T-helper 22 cell (primary cell): ENCODE results near the gene DDI1.

Experiments used
- DNase-seq: peaks from one replicate; pipeline ENCODE4 v3.0.0-alpha.2; 2020; ENCODE audit warnings: low read depth

Gene DDI1

DNA sequence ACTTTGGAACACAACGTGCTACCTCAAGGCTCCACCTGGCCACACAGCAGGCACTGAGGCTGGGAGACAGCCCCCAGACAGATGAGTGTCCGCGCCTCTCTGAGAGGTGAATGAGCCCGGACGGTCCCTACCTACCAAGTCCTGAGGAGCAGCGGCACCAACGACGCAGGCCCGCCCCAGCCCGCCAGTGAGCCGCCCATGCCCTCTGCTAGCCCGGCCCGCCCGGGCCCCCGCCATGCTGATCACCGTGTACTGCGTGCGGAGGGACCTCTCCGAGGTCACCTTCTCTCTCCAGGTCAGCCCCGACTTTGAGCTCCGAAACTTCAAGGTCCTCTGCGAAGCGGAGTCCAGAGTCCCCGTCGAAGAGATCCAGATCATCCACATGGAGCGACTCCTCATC, at the start of gene DDI1:
TSS of gene DDI1 (plus strand) at position 53 of the 400 bp plus-strand sequence. CDS start at position 236, 183 bp downstream.
- no peak for DNase-seq

DNA sequence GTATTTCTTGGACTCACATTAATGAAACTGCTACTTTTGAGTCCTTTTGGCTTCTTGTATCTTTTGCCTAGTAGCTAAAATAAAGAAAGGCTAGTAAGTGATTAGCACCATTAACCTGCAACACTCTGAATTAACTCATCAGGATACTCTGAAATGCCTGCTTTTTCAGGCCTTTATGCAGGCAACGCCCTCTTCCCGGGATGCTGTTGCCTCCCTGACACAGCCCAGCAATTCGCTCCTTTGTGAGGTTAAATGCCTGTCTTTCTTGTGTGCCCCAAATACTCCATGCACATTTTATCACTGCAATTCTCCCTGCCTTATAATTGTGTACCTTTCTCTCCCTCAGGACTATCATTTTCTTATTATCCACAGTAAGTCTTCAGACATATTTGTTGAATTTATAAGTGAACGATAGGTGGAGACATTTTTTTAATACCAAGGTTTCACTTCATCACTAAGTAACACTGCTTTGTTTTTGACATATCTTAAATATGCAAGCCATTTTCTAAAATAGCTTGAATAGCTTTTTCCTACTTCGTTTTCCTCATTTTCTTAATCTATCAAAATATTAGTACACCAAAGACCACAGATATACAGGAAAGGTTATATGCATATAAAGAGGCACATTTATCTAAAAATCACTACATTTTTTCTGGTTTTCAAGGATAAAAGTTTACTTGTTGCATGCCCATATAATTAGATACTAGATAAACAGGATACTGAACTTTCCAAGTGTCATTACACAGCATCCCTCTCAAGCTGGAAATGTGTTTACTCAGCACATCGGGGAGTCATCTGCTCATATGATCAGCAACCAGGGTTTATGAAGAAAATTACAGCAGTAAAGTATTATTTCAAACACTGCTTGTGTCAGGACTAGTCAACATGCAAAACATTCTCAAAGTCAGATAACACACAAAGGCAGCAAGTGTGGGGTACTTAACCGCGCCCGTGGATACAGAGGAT, 48.5 kb upstream of the DDI1 start:
- DNase-seq, result no peak

DNA sequence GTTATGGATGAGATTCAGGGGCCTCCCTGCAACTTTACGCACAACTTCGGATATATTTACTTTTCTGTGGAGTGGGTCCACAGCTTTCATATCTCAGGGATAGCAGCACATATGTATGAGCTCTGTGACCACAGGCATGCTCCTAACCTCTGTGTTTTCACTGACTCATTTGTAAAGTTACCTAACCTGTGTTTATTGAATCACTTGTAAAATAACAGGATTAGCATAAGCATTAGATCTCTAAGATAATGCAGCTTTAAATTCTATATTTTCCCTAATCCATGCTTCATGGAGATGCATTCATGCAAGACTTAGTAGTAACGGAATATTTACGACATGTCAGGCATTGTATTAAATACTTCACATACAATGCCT, 47.9 kb upstream of the DDI1 start:
- DNase-seq, result no peak

DNA sequence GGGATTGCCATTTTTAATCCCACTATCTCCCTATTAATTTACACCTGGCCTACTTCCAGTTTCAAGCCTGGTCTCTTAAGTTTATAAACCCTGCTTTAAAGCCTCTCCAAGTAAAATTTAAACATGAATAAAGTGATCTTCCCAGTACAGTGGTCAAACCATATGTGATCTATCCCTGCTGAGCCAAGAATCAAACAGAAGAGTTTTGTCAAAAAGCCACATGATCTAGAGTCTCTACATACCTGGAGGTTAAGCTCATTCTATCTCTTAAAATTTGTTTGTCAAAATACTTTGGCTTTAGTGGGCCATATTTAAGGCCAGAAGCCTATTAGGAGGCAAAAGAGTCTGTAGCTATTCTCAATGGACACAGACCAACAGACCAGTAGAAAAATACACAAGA, 42.9 kb upstream of the DDI1 start:
- DNase-seq, result no peak

DNA sequence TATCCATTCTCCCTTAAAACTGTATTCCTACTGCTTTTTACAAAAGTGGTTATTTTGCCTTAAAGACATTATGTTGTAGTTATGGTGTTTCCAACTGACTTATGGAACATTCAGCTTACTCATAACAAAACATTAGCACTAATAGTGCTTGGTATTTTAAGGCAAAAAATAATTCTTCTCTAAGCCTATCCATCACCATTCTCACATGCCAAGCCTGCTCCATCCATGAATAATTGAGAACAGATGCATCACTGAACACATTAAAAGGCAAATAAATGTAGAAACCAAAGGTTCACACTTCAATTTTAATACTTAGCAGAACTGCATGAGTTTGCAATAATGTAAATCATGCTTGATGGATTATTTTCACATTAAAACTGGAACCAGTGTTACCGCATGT, 42.3 kb upstream of the DDI1 start:
- DNase-seq, result no peak

DNA sequence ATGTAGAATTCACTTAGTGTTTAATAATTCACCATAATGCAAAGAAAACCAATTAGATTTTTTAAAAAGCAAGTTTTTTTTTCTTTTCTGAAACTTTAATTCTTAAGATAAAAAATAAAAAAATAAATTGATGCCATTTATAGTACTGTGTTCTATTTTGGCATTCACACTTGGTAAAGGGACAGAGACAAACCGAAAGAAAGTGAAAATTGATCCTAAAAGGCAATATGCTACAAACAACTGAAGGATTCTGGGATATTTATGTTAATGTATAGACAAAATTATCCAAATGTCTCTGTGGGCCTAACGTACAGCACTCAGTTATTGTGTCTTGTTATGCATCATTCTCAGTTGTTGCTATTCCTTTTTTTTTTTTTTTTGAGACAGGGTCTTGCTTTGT, 41.9 kb upstream of the DDI1 start:
- no peak for DNase-seq

DNA sequence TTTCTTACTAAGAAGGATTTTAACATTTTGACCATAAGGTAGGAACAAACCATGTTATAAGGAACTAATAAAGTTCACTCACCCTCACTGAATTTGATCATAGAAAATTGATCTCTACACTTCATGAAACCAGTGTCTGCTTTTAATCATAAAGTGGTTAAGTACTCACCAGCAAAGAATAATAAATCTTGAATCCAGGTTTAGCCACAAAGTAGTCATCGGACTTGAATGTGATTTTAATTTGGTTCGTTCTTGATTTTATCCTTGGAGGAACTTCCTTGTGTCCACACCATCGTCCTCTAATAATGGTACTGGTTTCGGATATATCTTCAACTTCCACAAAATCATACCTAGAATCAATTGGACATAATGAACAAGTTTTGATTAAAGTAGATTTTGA, 40.5 kb upstream of the DDI1 start:
- DNase-seq, result no peak

DNA sequence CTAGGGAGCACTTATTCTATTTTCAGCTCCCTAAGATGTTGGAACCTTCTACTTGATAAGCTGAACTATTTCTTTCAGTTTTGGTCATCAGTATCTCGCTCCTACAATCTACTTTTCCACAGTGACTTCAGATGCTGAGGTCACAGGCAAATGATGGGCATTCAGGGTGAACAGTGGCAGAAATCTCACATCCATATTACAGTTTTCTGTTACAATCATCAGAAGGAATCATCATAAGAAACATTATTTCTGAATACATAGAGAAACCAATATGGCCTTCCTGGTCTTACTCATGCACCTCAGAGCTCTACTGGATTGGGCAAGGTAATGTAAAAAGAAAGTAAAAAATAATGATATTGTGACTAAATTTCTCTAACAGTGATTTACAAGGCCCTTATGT, 39.4 kb upstream of the DDI1 start:
- no peak for DNase-seq

DNA sequence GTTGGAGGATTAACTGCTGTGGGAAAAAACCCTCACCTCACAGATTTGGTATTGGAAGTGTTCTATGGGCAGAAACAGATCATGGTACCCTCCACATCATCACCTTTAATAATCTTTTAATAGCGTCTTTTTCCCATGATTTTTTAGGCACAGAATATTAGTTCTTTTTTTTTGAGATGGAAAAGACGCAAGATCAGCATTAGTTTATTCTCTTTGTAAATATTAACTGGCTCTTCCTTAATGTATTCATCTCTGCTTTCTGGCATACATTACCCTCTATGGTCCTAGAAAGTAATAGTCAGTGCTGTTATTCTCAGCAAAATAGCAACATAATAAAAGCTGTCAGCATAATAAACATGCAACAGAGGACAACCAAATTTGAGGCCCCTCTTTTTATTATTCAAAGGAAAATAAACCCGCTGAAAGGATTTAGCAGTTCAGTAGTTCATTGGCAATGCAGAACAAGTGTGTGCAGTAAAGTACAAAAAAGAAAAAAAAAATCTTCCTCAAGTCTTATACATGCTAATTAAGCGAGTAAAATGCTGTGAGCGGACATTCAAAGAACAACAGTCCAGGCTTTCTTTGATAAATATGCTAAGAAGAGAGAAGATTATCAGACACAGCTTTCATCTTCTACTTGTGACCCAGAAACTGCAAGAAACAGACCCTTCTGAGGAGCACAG, 37.5 kb upstream of the DDI1 start:
- DNase-seq, result no peak

DNA sequence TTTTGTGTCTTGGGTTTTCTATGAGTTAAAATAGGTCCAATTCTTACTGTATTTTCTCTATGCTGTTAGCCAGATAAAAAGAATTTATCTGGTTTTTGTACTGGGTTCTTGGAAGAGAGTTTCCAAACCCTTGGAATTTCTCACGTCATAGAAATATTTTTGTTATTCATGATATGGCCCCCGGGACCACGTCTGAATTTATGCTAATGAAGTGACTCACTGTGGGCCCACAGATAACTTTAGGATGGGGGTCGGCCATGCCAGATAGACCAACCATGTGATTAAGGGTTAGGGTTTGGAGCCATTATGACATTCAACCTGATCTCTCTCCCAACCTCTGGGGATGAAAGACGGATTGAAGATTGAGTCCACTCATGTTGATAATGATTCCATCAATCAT, 35.6 kb upstream of the DDI1 start:
- no peak for DNase-seq

DNA sequence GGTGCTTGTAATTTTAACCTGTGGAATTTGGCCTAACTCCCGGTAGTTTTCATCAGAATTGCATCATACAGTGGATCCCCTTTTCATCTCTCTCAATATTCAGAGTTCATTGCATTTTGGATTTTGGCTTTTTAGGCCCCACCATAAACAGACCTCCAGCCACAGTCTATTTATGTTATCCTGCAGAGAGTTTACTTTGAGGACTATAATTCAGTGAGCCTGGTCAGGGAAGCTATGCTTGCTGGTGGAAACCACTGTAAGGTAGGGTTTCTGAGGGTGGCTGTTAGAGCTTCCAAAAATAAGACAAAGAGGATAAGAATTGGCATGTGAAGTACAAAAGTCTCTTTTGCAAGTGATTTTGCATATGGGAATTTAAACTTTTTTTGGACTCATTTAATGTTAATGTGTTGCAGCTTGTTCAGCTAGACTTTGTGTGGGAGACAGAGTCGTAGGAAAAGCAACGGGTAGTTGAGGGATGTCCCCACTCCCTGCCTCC, 34.8 kb upstream of the DDI1 start:
- DNase-seq, result no peak

DNA sequence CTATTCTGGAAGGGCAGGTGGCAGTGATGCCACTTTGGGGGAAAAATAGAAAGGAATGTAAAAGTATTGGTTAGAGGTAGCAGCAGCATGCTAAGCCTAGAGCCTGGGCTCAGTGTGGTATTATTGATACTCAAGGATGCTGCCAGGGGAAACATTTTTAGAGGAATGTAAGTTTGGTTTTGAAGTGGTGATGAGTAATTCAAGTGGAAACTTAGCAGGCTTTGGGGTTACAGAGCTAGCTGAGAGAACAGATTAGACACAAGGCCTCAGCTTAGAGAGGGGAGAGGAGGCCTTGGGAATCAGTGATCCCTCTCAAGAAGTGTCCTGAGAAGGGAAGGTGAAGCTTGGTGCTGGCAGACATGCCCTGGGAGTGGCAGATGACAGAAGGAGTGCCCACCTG, 32.9 kb upstream of the DDI1 start:
- DNase-seq, result no peak

DNA sequence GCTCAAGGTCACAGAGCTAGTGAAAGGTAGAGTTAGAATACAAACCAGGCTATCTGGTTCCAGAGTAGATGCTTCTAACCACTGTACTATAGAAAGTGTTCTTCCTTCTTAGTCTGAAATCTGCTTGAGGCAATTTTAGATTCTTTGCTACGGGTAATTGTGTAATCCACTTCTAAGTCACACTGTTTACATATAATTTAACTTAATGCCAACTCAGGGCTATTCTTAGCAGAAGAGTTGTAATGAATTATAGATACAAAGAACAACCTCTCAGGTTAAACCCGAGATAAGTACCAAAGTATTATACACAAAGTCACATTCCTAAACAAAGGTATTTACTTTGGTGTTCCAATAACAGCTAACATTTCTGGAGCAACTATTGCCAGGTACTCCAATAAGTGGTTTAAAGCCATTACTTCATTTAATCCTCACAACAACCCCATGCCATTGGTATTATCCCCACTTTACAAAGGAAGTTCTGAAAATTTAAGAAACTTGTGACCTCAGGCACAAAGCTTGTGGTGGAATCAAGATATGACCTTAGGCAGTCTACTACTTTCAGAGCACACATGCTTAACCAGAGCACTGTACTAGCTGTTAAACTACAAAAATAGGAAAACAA, 31.1 kb upstream of the DDI1 start:
- DNase-seq, result no peak

DNA sequence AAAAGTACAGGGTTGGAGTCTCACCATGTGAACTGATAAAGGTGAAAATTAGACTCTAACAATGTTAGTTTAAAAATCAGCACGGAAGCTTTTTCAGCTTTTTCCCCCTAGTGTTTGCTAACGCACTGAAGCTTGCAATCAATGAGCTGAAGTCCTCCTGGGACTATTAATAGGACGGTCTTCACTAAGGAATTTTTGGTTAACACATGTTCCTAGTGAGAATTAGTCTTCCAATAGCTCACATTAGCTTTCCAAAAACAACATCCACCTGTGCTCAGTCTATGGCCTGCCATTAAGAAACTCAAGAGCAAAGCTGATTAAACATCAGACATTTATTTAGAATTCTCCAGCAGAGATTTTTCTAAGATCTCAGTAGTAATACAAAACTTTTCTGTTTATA, 26.7 kb upstream of the DDI1 start:
- DNase-seq, result no peak

DNA sequence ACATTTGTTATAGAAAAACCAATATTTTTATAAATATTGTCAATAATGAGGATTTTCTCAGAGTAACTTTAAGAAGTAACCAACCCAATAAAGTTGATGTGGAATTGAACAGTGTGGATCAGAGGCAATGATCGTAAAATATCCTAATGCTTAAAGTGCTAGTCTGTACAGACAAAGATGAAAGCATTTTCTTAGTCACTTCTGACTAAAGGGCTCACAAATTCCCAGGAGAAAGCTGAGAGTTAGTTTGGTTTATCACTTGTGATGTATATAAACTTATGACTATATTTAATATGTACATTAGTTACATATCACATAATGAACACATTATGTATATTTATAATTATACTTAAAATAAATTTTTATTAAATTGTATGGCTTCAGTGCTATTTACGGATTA, 25.4 kb upstream of the DDI1 start:
- DNase-seq, result no peak

DNA sequence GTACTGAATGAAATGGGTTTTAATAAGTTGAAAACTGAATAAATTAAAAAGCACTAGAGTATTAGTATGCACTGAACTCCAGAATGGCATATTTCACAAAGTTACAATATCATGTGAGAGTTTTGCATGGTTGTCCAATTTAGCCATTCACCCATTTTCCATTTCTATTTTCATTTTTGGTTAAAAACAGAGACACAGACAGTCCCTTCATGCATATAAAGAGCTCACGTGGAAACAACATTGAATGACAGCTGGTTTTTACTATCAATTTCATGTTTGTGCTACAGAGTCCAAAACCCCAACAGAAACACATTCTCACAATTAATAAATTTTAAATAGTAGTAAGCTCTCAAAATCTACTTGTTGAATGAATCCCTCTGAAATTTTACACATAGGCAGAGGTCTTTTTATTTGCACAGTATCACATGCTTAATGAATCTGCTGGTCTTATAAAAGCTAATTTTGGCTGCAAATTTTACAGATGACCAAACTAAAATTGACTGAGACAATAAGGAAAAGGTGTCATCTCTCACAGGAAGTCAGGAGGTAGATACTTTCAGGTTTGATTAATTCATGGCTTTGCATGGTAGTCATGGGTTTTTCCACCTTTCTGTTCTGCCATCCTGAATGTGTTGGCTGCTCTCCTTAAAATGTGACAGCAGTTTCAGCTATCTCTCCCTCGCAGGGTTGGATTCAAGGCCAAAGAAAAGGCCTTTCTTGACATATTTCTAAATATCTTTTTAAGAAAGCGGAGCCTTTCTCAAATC, 20.6 kb upstream of the DDI1 start:
- DNase-seq, result no peak

DNA sequence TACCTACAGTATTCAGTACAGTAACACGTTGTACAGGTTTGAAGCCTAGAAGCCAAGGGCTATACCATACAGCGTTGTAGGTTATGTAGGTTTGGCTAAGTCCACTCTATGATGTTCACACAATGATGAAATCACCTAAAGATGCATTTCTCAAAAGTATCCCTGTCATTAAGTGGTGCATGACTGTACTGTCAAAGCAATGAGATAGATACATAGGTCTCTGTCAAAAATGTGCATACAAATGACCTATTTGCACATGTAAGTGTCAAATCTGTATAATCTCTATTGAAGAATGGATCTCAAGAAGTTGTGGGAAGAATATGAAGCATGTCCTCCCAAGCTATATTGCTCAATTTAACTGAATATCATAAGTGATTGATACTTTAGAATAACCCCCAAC, 11.9 kb upstream of the DDI1 start:
- DNase-seq, result no peak

DNA sequence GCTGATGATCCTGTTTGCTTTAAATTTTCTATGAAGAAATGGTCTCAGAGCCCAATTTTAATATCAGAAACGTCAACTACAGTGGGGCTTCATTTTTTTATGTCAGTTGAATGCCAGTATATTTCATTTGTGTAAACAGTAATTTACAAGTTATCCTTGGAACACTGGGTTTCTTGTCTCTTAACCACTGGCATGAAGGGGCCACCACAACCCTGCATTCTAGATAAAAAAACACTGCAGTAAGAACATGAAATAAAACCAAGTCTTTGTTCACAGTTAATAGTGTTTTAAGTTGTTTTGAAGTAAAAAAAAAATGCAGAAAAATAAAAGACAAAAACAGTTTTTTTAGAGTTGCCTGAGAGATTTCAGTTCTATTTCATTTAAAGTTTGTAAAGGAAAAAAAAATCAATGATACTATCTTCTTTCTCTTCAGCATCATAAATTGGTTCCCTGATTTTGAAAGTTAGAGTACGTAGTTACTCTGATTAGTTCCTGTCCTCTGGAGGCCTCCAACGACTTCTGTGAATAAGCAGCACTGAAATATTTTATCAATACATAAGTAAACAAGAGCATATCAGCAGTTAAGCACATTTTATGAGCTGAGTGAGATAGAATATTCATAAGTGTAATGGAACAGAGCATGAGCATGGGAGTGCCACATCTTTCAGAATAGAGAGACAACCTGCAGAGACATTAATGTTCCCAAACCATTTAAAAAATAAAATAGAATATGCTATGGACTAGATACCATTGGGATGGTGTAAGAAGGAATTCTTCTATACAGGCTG, 7.8 kb upstream of the DDI1 start:
- DNase-seq, result no peak

DNA sequence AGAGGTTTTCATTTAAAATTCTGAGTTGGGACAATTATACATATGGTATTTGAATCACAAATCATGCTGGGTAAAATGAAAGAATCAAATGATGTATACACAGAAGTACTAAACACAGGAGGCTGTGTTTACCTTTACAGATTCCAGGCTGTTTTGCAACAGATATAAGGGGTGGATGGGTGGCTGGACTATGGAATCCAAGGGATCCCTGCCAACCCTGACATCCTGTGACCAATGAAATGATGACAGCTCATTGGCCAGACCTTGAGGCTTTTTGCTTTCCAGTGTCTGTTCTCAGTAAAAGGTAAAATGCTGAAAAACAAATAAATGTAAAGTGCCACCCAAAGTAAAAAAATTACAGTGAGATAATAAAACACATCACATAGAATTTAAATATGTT, 3.3 kb upstream of the DDI1 start:
- no peak for DNase-seq

DNA sequence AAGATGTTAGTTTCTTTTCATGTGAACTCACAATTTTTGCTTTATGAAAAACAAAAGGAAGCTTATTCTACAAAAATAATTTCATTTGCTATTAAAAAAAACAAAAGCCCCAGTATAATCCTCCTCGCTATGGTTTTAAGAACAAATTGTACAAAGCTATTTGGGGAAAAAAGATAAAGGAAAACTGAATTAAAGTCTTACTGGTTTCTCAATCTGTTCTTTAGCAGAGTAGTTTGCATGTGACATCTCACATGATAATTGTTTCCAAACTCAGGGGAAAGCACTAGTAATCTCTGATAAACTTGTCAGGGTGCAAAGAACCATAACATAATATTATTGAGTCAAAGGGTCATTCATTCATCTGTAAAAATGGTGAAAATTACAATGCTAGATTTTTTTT, 2.9 kb upstream of the DDI1 start:
- no peak for DNase-seq

DNA sequence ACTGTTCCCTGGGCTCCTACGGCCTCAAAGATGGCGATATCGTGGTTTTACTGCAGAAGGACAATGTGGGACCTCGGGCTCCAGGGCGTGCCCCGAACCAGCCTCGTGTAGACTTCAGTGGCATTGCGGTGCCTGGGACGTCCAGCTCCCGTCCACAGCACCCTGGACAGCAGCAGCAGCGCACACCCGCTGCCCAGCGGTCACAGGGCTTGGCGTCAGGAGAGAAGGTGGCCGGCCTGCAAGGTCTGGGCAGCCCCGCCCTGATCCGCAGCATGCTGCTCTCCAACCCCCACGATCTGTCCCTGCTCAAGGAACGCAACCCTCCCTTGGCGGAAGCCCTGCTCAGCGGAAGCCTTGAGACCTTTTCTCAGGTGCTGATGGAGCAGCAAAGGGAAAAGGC, 555 bp downstream of the DDI1 start:
- no peak for DNase-seq
